GM19455 (cell line): Measurements from ENCODE around the gene ARL15.

Source experiments
- ATAC-seq: cut with Tn5 transposase; IDR thresholded peaks from one replicate; pipeline ENCODE4 v1.9.1; 2021; ENCODE audit not compliant: unreplicated experiment

Gene ARL15

GRCh38 chr5:54288568-54289217 lies 21.7 kb downstream of the ARL15 start:
- no peak for ATAC-seq

- ATAC-seq: no peak
These were observed 24.7 kb downstream of the ARL15 start for GRCh38 chr5:54285686-54286085.

- ATAC-seq: no peak
These were observed 25.8 kb downstream of the ARL15 start for GRCh38 chr5:54284586-54284985.

- ATAC-seq: no peak
These were observed 27.5 kb downstream of the ARL15 start for GRCh38 chr5:54282876-54283275.

GRCh38 chr5:54281960-54282692 lies 28.2 kb downstream of the ARL15 start:
- ATAC-seq: no peak

GRCh38 chr5:54279960-54280359 lies 30.4 kb downstream of the ARL15 start:
- ATAC-seq: no peak

- no peak for ATAC-seq
These were observed 31.2 kb downstream of the ARL15 start for GRCh38 chr5:54278979-54279717.

GRCh38 chr5:54278036-54278830 lies 32.1 kb downstream of the ARL15 start:
- no peak for ATAC-seq

GRCh38 chr5:54276048-54276447 lies 34.3 kb downstream of the ARL15 start:
- ATAC-seq: no peak

- no peak for ATAC-seq
These were observed 35.0 kb downstream of the ARL15 start for GRCh38 chr5:54275361-54275760.

- ATAC-seq: no peak
These were observed 35.4 kb downstream of the ARL15 start for GRCh38 chr5:54274944-54275343.

- ATAC-seq: no peak
These were observed 36.7 kb downstream of the ARL15 start for GRCh38 chr5:54273715-54274114.

- ATAC-seq: no peak
These were observed 37.6 kb downstream of the ARL15 start for GRCh38 chr5:54272746-54273145.

GRCh38 chr5:54270326-54270725 lies 40.0 kb downstream of the ARL15 start:
- no peak for ATAC-seq

- no peak for ATAC-seq
These were observed 45.8 kb downstream of the ARL15 start for GRCh38 chr5:54264574-54264973.

GRCh38 chr5:54263447-54263846 lies 46.9 kb downstream of the ARL15 start:
- no peak for ATAC-seq

GRCh38 chr5:54261596-54261995 lies 48.8 kb downstream of the ARL15 start:
- no peak for ATAC-seq

GRCh38 chr5:54259981-54260380 lies 50.4 kb downstream of the ARL15 start:
- ATAC-seq: no peak

GRCh38 chr5:54259090-54259489 lies 51.3 kb downstream of the ARL15 start:
- ATAC-seq: no peak

GRCh38 chr5:54257366-54258118 lies 52.8 kb downstream of the ARL15 start:
- ATAC-seq: no peak
